ENCODE data around the gene NDUFA3.

DNA sequence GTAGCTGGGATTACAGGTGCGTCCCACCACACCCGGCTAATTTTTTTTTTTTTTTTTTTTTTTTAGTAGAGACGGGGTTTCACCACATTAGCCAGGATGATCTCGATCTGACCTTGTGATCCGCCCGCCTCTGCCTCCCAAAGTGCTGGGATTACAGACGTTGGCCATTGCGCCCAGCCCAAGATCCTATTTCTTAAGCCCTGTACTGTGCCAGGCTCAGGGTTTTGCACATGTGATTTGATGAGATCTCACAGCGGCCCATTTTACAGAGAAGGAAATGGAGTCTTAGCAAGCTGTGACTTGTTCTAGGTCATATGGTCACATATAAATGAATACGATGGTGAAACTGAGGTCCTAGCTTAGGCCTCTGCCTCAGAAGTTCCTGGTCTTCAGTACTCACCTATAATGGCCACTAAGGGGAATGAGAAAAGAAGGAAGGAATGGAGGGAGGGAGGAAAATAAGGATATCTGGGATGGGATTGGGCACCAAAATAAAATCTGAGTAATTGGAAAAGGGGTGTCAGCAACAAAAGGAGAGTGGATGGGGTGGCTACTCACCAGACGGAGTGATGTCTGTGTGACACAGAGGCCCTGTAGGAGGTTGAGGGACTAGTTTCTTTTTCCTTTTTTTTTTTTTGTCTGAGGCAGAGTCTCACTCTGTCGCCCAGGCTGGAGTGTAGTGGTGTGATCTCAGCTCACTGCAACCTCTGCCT is 3.3 kb upstream of the NDUFA3 start:
- TF ChIP-seq CTCF (IDR thresholded peaks at IDR 0.05) (no peak), EZH2 (IDR thresholded peaks at IDR 0.05; ENCODE audit: borderline replicate concordance, insufficient read depth, low read depth, low read length, poor library complexity, severe bottlenecking) (no peak)
